Measurements from ENCODE around the gene TUBGCP6. TPM values are rescaled to one million over a fixed set of nuclear protein-coding genes. Genes with fewer than 3 reads are reported as not detected.

Gene TUBGCP6
- total RNA-seq, 1 donor from 2014 or later, result 18.2 TPM

DNA sequence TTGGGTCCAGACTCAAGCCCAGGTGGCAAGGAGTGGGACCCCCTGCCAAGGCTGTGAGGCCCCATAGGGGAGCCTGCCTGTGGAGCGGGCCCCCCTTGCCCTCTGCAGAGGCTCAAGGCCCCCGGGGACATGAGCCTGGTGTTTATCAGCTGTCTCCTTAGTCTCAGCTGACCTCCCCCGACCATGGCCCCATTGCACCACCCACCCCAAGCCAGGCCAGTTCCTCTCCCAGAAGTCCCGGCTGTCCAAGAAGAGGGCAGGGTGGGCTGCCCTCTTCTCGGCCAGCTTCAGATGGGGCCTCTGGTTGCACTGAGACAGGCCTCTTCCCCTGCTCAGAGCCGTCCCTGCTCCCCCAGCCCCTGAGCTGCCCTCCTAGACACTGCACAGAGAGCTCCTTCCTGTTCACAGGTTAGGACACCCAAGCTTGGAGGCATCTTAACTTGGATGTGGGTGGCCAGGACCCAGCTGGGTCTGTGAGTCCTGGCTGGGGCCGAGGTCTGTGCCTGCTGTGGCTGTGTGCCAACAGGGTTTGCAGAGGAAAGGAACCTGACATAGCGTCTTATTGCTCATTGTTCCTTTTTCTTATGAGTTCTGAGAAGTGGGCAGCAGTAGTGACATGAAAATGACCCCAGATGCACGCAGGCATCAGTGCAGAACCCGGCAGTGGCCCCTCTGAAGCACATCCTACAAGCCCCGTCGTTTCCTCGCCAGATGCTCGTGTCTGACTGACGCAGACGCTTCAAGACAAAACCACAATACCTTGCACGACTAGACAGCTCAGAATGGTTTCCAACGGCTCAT lies 53.7 kb downstream of the TUBGCP6 start:
- Histone ChIP-seq H3K27me3 (ENCODE audit: control insufficient read depth, insufficient read depth, low read length) (no peaks in the 10 kb centered on the region), H3K4me3 (ENCODE audit: low read depth, low read length) (peak overlapping the region; percentile 28), H3K36me3 (ENCODE audit: control insufficient read depth, insufficient read depth, low read length) (peaks cover 21% of the 10 kb centered on the region)
- no peak for TF ChIP-seq CTCF (IDR thresholded peaks at IDR 0.05; ENCODE audit: insufficient read depth, low read length, severe bottlenecking)
- DNase-seq (ENCODE audit: low read depth) (no peak), FAIRE-seq (peak; percentile 79)

DNA sequence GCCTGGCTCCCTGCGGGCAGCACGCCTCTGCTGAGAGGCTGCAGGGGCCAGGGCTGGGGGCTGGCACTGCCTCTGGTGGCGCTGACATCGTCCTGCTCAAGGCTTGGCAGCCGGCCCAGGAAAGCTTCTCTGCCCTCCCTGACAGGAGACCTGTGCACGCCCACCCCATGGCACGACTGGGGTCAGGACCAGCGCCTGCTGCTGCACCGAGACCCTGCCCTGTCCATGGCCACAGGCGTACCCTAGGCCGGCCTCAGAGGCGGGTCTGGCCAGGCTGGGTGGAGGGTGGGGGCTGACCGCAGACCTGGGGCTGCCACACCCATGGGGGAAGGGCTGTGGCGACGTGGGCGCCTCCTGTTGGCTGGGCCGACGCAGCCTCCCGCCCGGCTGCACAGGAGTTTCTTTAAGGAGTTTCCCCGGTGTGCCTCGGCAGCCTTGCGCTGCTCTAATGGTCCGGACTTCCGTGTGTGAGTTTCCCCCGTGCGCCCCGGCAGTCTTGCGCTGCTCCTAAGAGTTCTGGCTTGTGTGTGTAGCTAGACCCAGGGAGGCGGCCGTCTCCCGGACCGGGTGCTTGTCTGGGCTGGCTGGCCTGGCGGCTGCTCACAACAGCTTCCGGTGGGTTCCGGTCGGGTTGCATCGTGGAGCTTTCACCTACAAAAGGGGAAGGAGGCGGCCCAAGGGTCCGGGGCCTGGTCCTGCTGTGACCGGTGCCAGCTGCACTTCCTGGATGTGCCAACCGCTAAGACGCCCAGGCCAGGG lies 54.5 kb downstream of the TUBGCP6 start:
- H3K4me3 ChIP-seq (ENCODE audit: low read depth, low read length), result peak overlapping the region; percentile 28
- DNase-seq (ENCODE audit: low read depth), result peak; percentile 65
- H3K27me3 ChIP-seq (ENCODE audit: control insufficient read depth, insufficient read depth, low read length), result no peaks in the 10 kb centered on the region
- H3K36me3 ChIP-seq (ENCODE audit: control insufficient read depth, insufficient read depth, low read length), result peaks cover 21% of the 10 kb centered on the region
- peak; percentile 60 for TF ChIP-seq CTCF (IDR thresholded peaks at IDR 0.05; ENCODE audit: insufficient read depth, low read length, severe bottlenecking)
- FAIRE-seq, result no peak

DNA sequence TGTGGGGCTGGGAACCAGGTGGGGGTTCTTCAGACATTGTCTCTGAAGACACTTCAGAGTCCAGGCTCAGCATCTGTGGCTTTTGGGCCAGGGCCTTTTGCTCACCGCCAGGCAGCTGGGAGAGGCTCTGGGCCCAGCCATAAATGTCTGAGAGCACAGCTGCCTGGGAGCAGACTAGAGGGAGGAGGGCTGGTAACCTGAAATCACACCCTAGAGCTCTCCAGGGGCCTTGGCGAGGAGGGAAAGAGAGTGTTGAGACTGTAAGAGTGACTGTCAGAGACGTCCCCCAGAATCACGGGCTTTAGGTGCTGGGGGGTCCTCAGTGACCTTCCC lies 55.0 kb downstream of the TUBGCP6 start:
- H3K36me3 ChIP-seq (ENCODE audit: control insufficient read depth, insufficient read depth, low read length), result peaks cover 17% of the 10 kb centered on the region
- H3K27me3 ChIP-seq (ENCODE audit: control insufficient read depth, insufficient read depth, low read length), result no peaks in the 10 kb centered on the region
- no peak for FAIRE-seq
- peak overlapping the region; percentile 28 for H3K4me3 ChIP-seq (ENCODE audit: low read depth, low read length)
- no peak for DNase-seq (ENCODE audit: low read depth)
- TF ChIP-seq CTCF (IDR thresholded peaks at IDR 0.05; ENCODE audit: insufficient read depth, low read length, severe bottlenecking), result no peak

DNA sequence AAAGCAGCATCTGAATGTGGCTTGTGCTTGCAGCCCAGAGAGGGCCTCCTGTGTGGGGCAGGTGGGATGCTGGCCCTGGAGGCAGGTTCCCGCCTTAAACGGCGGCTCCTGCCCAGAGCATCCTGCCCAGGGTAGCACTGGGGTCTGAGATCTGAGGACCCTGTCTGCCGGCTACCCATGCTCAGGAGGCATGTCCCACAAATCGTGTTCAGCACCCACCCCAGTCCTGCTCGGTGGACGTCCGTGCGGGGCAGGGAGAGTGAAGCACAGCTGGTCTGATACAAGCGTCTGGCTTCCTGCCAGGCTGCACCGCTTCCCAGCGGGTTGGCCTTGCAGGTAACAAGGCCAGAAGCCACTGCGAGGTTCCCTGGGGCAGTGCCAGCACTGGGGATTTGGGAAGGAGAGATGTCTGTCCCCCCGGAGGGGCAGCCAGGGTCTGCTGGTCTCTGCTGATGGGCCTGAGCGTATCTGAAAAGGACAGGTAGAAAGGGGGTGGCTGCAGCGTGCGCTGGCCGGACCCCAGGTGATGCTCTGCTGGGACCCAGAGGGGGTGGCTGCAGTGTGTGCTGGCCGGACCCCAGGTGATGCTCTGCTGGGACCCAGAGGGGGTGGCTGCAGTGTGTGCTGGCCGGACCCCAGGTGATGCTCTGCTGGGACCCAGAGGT lies 55.5 kb downstream of the TUBGCP6 start:
- Histone ChIP-seq H3K4me3 (ENCODE audit: low read depth, low read length) (no peak overlapping the region), H3K36me3 (ENCODE audit: control insufficient read depth, insufficient read depth, low read length) (peaks cover 13% of the 10 kb centered on the region), H3K27me3 (ENCODE audit: control insufficient read depth, insufficient read depth, low read length) (no peaks in the 10 kb centered on the region)
- FAIRE-seq (no peak), DNase-seq (ENCODE audit: low read depth) (no peak)
- TF ChIP-seq CTCF (IDR thresholded peaks at IDR 0.05; ENCODE audit: insufficient read depth, low read length, severe bottlenecking), result no peak

DNA sequence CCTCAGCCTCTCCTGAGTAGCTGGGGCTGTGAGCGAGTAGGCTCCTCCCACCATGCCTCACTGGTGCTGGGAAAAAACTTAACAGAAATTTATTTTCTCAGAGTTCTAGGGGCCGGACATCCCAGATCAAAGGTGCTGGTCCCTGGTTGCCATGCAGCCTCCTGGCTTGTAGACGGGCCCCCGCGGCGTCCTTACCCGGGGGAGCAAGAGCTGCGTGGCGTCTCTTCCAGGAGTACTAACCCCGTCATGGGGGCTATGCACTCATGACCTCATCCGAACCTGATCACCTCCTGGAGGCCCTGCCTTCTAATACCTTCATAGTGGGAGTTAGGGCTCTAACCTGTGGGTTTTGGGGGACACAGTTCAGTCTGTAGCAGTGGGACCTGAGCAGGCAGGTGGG lies 56.5 kb downstream of the TUBGCP6 start:
- no peaks in the 10 kb centered on the region for H3K27me3 ChIP-seq (ENCODE audit: control insufficient read depth, insufficient read depth, low read length)
- DNase-seq (ENCODE audit: low read depth) (no peak), FAIRE-seq (no peak)
- no peak for TF ChIP-seq CTCF (IDR thresholded peaks at IDR 0.05; ENCODE audit: insufficient read depth, low read length, severe bottlenecking)
- H3K4me3 ChIP-seq (ENCODE audit: low read depth, low read length), result no peak overlapping the region
- H3K36me3 ChIP-seq (ENCODE audit: control insufficient read depth, insufficient read depth, low read length), result peaks cover 6% of the 10 kb centered on the region
